HG02885 (cell line): ENCODE measurements around the gene FAM20C.
"Not testable (repeated sequence)": the region's sequence is repeated elsewhere in the genome, so short reads cannot be mapped to it uniquely, and the experiment has no call there.

Experiments
- ATAC-seq: cut with Tn5 transposase; IDR thresholded peaks from one replicate; pipeline ENCODE4 v1.9.1; 2021; ENCODE audit warnings: mild to moderate bottlenecking; ENCODE audit not compliant: unreplicated experiment, poor library complexity

Gene FAM20C

DNA sequence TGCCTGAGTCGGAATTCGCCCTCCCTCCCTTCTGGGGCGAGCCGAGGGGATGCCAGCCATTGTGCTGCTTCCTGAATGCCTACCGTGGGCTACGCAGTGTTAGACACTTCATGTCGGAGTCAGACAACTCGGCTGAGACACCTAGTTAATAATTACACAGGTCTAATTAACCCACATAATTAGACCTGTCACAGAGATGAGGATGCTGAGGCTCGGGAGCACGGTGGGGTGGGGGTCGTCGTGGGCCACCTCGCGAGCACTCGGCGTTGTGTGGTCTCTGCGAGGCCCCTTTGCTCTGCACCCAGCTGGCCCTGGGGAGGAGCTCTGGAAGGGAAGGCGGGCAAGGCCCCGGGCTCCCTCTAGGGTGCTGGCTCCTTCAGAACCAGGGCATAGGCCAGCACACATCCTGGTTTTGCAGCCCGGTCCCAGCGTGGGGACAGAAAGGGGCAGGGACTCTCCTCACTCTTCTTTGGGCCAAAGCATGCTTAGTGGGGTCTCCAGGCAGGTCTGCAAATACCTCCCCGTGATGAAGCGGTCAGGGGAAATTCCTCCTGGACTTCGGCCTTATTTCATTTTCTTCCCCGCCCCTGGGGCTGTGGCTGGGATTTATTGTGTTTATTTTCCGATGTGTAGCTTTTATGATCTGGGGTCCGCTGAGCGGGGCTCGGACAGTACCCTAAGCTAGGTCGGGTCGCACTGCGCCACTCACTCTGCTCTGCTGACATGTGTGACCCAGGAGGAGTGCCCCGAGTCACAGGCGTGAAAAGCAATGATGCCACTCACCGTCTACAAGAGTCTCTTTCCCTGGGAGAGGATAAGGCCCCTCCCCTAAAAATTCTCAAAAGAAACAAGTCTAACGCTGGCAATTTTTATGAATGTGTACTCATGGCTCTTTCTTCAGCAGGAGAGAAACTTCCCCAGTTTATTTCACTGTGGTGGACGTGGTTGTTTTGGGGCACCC lies 92.7 kb downstream of the FAM20C start:
- ATAC-seq, result no peak

DNA sequence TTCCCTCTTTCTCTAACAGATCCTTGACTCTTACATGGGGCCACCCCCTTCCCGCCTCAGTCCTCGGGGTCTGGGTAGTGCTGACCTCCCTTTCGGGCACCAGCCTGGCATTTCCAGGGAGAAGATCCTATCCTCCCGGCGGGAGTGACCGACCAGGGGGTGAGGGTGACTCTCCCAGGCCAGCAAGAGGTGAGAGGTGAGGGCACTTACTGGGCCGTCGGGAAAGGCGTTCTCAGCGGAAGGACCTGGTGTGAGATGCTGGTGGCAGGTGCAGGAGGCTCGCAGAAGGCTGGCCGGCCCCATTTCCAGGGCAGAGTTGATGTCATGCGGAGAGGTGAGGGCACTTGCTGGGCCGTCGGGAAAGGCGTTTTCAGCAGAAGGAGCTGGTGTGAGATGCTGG lies 93.4 kb downstream of the FAM20C start:
- no peak for ATAC-seq

DNA sequence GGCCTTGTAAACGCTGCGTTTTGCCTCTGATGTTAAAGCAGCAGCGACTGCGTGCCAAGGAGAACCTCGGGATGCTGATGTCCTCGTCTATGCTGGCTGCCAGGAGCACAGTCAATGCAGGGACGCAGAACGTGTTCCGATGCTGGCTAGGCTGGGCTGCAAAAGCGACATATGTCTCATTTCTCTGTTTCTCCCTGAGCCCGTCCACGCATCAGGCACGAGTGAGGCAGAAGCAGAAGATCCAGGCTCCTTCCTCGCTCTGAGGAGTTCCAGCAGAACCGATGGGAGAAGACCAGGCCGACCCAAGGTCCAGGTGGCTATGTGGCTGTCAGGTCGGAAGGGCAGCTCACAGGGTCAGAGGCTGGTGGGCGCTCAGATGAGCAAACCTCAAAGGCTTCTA lies 93.9 kb downstream of the FAM20C start:
- ATAC-seq, result no peak

GRCh38 chr7:288671-289101 lies 96.3 kb downstream of the FAM20C start:
- ATAC-seq, result no peak

- ATAC-seq, result no peak
Observed at GRCh38 chr7:289209-289755, 96.9 kb downstream of the FAM20C start.

DNA sequence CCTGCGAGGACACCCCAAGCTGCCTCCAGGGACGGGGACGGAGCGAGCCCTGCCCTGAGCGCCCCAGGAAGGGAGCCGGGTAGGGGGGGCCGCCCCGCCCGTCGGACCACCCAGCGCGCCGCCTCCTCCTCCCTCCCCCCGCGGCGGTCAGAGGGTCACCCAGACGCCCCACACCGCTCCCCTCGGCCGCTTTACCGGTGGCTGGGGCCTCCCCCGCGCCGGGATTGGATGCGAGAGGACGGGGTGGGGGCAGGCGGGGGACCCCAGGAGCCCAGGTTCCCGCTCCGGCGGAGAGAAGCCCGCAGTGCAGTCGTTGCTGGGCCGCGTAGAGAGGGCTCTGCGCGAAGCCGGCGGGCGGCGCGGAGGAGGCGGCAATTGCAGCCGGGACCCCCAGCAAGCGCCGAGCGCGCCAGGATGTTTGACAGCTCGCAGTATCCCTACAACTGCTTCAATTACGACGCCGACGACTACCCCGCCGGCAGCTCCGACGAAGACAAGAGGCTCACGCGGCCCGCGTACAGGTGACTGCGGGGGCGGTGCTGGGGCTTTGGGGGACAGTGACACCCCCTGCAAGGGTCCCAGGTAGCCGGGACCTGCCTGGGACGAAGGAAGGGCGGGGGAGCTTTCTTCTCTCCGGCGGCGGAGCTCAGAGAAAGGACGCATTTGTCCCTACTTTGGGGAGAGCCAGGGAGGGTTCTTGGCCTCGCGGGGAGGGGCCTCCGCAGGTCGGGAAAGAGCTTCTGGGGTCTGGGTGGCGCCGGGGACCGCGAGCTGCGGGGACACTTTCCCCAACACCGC lies 97.6 kb downstream of the FAM20C start, which contains the start of gene FOXL3:
Gene FOXL3 (plus strand): TSS at position 415 of the 798 bp plus-strand sequence. CDS start 0 bp downstream, at position 415.
- no peak for ATAC-seq

GRCh38 chr7:290554-291372 lies 98.4 kb downstream of the FAM20C start:
- ATAC-seq, result no peak

DNA sequence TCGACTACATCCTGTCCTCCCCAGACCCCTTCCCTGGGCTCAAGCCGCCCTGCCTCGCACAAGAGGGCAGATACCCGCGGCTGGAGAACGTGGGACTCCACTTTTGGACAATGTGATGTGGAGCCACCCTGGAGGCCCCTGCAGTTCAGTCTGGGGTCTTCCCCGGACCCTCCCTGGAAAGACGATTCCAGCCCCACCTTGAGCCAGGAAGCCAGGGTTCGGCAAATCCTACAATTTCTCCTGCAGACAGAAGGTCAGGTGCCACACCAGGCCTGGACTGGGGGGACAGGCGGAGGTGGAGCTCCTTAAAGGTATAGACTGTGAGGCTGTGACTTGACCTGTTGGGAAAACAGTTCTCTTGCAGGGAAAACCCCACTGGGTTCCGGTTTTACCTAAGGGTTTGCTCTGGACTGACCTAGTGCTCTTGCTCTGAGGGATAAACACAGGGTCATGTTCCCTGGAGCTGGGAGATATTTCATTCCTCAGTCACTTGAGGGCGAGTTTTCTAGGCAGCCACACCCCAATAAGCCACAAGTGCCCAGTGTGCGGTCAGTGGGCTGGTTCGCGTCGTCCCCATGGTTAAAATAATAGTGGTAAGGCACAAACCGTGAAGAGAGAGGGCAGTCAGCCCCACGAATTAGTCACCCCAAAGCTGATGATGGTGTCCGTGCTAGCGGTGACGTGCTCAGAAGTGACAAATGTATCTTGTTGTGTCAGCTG lies 99.2 kb downstream of the FAM20C start:
- no peak for ATAC-seq

- ATAC-seq, result no peak
Observed at GRCh38 chr7:292226-292625, 99.9 kb downstream of the FAM20C start.

DNA sequence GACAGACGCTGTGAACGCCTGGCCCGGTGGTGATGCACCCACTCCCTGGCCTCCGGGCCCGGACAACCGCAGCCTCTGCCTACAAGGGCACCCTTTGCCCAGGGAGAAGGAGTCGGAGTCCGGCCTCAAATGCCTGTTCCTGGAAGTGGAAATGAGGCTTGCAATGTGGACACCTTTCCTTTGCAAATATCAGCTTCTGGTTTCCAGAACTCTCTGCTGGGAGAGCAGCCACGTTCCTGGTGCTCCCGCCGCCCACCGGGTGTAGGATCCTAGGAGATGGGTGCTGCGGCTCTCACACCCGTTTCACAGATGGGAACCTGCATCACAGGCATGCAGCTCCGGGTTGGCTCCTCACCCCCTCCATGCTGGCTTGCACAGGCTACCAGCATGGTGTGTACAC lies 100.5 kb downstream of the FAM20C start:
- no peak for ATAC-seq

DNA sequence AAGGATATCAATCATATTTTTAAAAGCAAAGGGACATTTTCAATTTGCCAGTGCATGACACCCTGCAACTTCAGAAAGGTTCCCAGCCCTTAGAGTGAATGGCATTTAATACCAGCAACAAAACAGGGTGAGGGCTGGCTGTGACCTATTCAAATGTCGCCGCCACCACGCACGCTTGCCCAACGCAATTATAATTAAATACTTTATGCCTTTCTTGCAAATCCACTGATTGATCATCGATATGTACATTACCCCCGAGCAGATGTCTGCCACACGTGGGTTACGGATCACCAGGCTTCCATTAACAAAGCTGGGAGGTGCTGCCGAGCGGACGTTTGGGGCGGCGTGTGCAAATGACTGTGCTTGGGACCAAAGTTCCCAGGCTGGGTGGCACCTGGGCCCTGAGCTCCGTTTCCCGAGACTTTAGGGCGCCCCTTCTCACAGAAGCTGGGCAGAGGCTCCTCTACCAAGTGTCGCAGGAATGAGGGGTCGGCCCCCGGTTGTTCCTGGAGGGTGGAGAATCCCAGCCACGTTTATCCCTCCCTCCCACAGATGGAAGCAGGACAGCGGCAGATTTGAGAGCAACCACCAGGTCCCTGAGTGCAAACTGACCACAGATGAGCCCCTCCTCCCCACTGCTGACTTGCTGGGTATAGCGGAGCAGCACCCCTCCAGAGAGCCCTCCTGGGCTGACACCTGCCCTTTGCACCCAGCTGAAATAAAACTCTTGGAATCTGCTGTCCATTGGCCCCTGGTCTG lies 101.5 kb downstream of the FAM20C start:
- no peak for ATAC-seq

- no peak for ATAC-seq
Observed at GRCh38 chr7:294440-295154, 102.2 kb downstream of the FAM20C start.

- no peak for ATAC-seq
Observed at GRCh38 chr7:295155-296154, 103.1 kb downstream of the FAM20C start.

- no peak for ATAC-seq
Observed at GRCh38 chr7:296373-296945, 104.1 kb downstream of the FAM20C start.

GRCh38 chr7:297141-297540 lies 104.8 kb downstream of the FAM20C start:
- not testable (repeated sequence) for ATAC-seq

- no peak for ATAC-seq
Observed at GRCh38 chr7:297611-298374, 105.4 kb downstream of the FAM20C start.
